A673 (cell line): ENCODE results near the gene CLMP.

Experiments
- CTCF ChIP-seq: fragments of 300-800, 200-600 bp; sonication (generic); conservative IDR thresholded peaks from 2 replicates; pipeline ENCODE4 v1.5.1; 2017; ENCODE audit warnings: low read depth, mild to moderate bottlenecking, antibody characterized with exemption, low read length, moderate library complexity, mixed read lengths
- EZH2 ChIP-seq: fragments of 200-600 bp; sonication (generic); IDR thresholded peaks from 2 replicates; pipeline ENCODE4 v1.6.1; 2017; ENCODE audit warnings: borderline replicate concordance, low read depth, mild to moderate bottlenecking, mixed read lengths, antibody characterized with exemption, low read length; ENCODE audit not compliant: poor library complexity, severe bottlenecking

- no peak for TF ChIP-seq CTCF
- TF ChIP-seq EZH2: no peak
Observed at GRCh38 chr11:123093739-123094138, 101.3 kb downstream of the CLMP start.
